OCI-LY1 (cell line): ENCODE results near the gene AVPI1.
A peak's percentile ranks its signal among the peaks of the same experiment; 100 is the strongest.
"Not testable (repeated sequence)": the region's sequence is repeated elsewhere in the genome, so short reads cannot be mapped to it uniquely, and the experiment has no call there.

ENCODE experiments used
- H2AFZ ChIP-seq: fragments of 200-600 bp; sonication (generic), shearing (Covaris generic); 2 replicates; pipeline ENCODE4 v1.6.0; 2014; ENCODE audit warnings: antibody characterized with exemption, mild to moderate bottlenecking, low read length
- H3F3A ChIP-seq: fragments of 200-600 bp; sonication (generic), shearing (Covaris generic); 2 replicates; pipeline ENCODE4 v1.6.0; 2014; ENCODE audit warnings: mild to moderate bottlenecking, antibody characterized with exemption, low read length, moderate library complexity; ENCODE audit not compliant: insufficient read depth
- H3K27ac ChIP-seq: fragments of 200-600 bp; sonication (generic); 2 replicates; pipeline ENCODE4 v1.5.1; 2014; ENCODE audit warnings: low read length, mixed run types, mild to moderate bottlenecking, low read depth; ENCODE audit not compliant: poor library complexity, severe bottlenecking
- H3K27me3 ChIP-seq: fragments of 200-600 bp; sonication (generic); 2 replicates; pipeline ENCODE4 v1.6.0; 2014; ENCODE audit warnings: antibody characterized with exemption, mild to moderate bottlenecking, low read length, moderate library complexity; ENCODE audit not compliant: insufficient read depth
- H3K36me3 ChIP-seq: fragments of 200-600 bp; sonication (generic); 2 replicates; pipeline ENCODE4 v1.6.1; 2014; ENCODE audit warnings: mild to moderate bottlenecking, antibody characterized with exemption, low read length, moderate library complexity, mixed read lengths; ENCODE audit not compliant: insufficient read depth
- H3K4me1 ChIP-seq: fragments of 200-600 bp; sonication (generic); 2 replicates; pipeline ENCODE4 v1.5.1; 2014; ENCODE audit warnings: mild to moderate bottlenecking, low read length, moderate library complexity; ENCODE audit not compliant: insufficient read depth, severe bottlenecking
- H3K4me2 ChIP-seq: fragments of 200-600 bp; sonication (generic), shearing (Covaris generic); 2 replicates; pipeline ENCODE4 v1.6.1; 2014; ENCODE audit warnings: low read length
- H3K4me3 ChIP-seq: fragments of 200-600 bp; sonication (generic); 2 replicates; pipeline ENCODE4 v1.5.1; 2014; ENCODE audit warnings: low read length, low read depth, mild to moderate bottlenecking, mixed read lengths; ENCODE audit not compliant: poor library complexity, severe bottlenecking
- H3K79me2 ChIP-seq: fragments of 200-600 bp; shearing (Covaris generic); 2 replicates; pipeline ENCODE4 v1.6.1; 2016; ENCODE audit warnings: mixed run types, low read length, mixed read lengths; ENCODE audit not compliant: insufficient read depth
- H3K9ac ChIP-seq: fragments of 200-600 bp; sonication (generic), shearing (Covaris generic); 2 replicates; pipeline ENCODE4 v1.6.1; 2014; ENCODE audit warnings: mild to moderate bottlenecking, low read length, mixed read lengths
- H3K9me2 ChIP-seq: fragments of 200-600 bp; sonication (generic), shearing (Covaris generic); 2 replicates; pipeline ENCODE4 v1.6.1; 2014; ENCODE audit warnings: low read depth, mild to moderate bottlenecking, low read length, mixed read lengths
- H3K9me3 ChIP-seq: fragments of 200-600 bp; shearing (Covaris generic); 2 replicates; pipeline ENCODE4 v1.6.1; 2014; ENCODE audit warnings: low read length, mixed read lengths
- H4K20me1 ChIP-seq: fragments of 200-600 bp; sonication (generic), shearing (Covaris generic); 2 replicates; pipeline ENCODE4 v1.6.0; 2016; ENCODE audit warnings: mild to moderate bottlenecking, low read length; ENCODE audit not compliant: insufficient read depth
- EZH2 ChIP-seq: fragments of 200-600 bp; sonication (generic), shearing (Covaris generic); IDR thresholded peaks from 2 replicates; pipeline ENCODE4 v1.8.0; 2017; ENCODE audit warnings: borderline replicate concordance, mixed run types, mild to moderate bottlenecking, antibody characterized with exemption, low read length, moderate library complexity, mixed read lengths
- TF ChIP-seq, protein P1 (sequence below): fragments of 200-600 bp; sonication (generic), shearing (Covaris generic); IDR thresholded peaks from 2 replicates; pipeline ENCODE4 v1.5.1; 2017; ENCODE audit warnings: mild to moderate bottlenecking, antibody characterized with exemption, low read length, moderate library complexity, mixed read lengths

The AVPI1 gene

DNA sequence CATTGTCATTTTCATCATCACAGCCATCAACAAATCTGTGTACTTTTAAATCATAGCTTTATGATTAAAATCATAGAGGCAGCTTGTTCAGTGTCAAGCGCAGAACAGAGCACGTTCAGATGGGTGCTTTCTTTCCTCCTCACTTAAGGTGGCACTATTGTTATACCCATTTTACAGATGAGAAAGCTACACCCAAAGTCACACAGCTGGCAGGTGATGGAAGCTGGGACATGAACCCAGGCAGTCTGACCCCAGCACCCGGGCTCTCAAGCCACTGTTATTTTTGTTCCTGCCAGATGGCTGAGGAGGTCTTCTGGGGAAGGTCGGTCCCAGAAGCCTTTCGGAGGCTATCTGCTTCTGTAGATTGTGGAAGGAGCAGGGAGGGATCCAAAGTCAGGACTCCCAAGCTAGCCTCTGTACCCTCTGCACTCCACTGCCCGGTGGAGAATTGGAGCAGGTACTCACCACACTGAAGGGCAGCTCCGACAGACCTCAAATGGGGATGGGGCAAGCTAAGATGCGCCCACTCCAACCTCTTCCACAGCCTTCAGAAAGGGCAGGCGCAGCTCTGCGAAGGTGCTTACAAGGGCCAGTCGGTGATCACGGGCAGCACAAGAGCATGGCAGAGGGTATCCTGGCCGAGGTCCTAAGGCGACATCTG, 610 bp downstream of the AVPI1 start:
- Histone ChIP-seq H3K4me2 (peak overlapping the region; percentile 59), H3K79me2 (no peaks in the 10 kb centered on the region), H3K27me3 (no peaks in the 10 kb centered on the region), H2AFZ (no peak overlapping the region), H3K9me3 (no peaks in the 10 kb centered on the region), H4K20me1 (no peaks in the 10 kb centered on the region), H3K36me3 (no peaks in the 10 kb centered on the region), H3K4me1 (peaks cover 7% of the 10 kb centered on the region), H3F3A (no peaks in the 10 kb centered on the region), H3K27ac (no peak overlapping the region), H3K9ac (no peak overlapping the region; the same call in 1 of the 2 replicates), H3K4me3 (peak overlapping the region; percentile 55), H3K9me2 (no peaks in the 10 kb centered on the region)
- TF ChIP-seq EZH2 = no peak
- TF ChIP-seq, protein P1, sequence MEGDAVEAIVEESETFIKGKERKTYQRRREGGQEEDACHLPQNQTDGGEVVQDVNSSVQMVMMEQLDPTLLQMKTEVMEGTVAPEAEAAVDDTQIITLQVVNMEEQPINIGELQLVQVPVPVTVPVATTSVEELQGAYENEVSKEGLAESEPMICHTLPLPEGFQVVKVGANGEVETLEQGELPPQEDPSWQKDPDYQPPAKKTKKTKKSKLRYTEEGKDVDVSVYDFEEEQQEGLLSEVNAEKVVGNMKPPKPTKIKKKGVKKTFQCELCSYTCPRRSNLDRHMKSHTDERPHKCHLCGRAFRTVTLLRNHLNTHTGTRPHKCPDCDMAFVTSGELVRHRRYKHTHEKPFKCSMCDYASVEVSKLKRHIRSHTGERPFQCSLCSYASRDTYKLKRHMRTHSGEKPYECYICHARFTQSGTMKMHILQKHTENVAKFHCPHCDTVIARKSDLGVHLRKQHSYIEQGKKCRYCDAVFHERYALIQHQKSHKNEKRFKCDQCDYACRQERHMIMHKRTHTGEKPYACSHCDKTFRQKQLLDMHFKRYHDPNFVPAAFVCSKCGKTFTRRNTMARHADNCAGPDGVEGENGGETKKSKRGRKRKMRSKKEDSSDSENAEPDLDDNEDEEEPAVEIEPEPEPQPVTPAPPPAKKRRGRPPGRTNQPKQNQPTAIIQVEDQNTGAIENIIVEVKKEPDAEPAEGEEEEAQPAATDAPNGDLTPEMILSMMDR = peak; percentile 29; the same call in 1 of the 2 replicates

DNA sequence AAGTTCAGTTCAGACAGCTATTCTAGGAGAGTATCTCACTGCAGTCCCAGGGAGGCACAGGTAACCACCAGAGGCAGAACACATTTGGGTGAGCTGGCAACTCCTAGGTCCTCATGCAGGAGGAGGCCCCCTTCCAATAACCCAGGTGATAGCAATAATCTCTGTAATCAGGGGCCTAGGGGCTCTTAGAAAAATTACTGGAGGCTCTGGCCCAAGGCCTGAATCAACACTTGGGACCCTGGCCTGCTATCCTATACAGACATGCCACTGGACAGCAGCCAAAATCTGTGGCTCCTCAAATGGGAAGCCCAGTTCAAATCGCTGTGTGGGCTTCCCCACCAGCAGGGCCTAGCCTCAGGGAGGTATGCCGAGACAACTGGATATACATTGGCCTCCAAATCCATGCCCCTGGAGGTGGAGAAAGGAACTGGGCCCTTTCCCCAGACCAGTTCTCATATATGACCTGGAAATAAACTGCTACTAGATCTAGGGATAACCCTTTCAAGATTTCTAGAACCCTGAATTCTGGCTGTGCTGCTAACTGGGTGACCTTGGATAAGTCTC, 1.6 kb downstream of the AVPI1 start:
- Histone ChIP-seq H2AFZ (no peak overlapping the region), H3K27me3 (no peaks in the 10 kb centered on the region), H3K9ac (no peak overlapping the region), H3F3A (no peaks in the 10 kb centered on the region), H3K9me3 (no peaks in the 10 kb centered on the region), H3K27ac (no peak overlapping the region), H3K79me2 (no peaks in the 10 kb centered on the region), H3K4me2 (no peak overlapping the region), H4K20me1 (no peaks in the 10 kb centered on the region), H3K4me1 (peaks cover 7% of the 10 kb centered on the region), H3K36me3 (no peaks in the 10 kb centered on the region), H3K4me3 (no peak overlapping the region), H3K9me2 (no peaks in the 10 kb centered on the region)
- no peak for TF ChIP-seq EZH2
- TF ChIP-seq, protein P1 = no peak

DNA sequence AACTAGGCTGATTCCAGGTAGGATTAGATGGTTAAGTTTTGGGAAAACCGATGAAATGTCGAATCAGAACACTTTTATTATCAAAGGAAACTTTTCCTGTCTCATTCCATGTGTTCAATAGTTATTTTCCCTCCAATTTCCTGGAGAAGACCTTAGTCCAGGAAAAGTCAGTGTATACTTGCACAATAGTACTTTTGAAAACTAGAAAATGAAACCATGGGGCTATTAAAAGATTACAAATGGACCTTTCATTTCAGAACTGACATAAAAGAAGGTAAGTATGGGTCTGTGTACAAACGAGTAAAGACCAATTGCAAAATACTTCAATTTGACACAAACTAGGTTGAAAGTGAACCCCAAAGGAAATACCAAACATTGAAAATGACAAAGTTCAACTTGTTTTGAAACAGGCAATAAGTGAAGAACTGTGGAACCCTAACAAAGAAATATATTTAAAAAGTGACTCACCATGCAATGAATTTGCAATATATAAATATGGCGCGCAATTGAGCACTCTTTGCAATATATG, 2.1 kb downstream of the AVPI1 start:
- H3K27me3 ChIP-seq = no peaks in the 10 kb centered on the region
- no peak overlapping the region for H3K4me2 ChIP-seq
- H3K27ac ChIP-seq = no peak overlapping the region
- no peak for TF ChIP-seq EZH2
- TF ChIP-seq, protein P1 = no peak
- H3K9ac ChIP-seq = no peak overlapping the region
- no peaks in the 10 kb centered on the region for H3K9me2 ChIP-seq
- peaks cover 7% of the 10 kb centered on the region for H3K4me1 ChIP-seq
- no peak overlapping the region for H2AFZ ChIP-seq
- H3K4me3 ChIP-seq = no peak overlapping the region
- no peaks in the 10 kb centered on the region for H4K20me1 ChIP-seq
- H3K79me2 ChIP-seq = no peaks in the 10 kb centered on the region
- no peaks in the 10 kb centered on the region for H3K36me3 ChIP-seq
- no peaks in the 10 kb centered on the region for H3K9me3 ChIP-seq
- H3F3A ChIP-seq = no peaks in the 10 kb centered on the region

DNA sequence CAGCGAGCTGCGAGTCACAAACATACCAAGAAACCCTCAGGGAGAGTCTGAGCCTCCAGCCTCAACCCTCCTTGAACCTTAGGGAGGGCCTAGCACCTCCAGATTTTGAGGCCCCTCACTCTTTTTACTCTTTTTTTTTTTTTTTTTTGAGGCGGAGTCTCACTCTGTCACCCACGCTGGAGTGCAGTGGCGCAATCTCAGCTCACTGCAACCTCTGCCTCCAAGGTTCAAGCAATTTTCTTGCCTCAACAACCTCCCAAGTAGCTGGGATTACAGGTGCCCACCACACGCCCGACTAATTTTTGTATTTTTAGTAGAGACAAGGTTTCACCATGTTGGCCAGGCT, 2.7 kb downstream of the AVPI1 start:
- not testable (repeated sequence) for H3F3A ChIP-seq, H3K4me3 ChIP-seq, H3K27me3 ChIP-seq, H3K9ac ChIP-seq, H3K4me1 ChIP-seq, H3K27ac ChIP-seq, H4K20me1 ChIP-seq, H2AFZ ChIP-seq, H3K36me3 ChIP-seq, H3K9me2 ChIP-seq, H3K9me3 ChIP-seq, H3K4me2 ChIP-seq, H3K79me2 ChIP-seq
